Hepatocyte (in vitro differentiated cells): Measurements from ENCODE around the gene MAD2L1BP.

Source experiments
- EZH2 ChIP-seq: fragments of 200-600 bp; sonication (generic); IDR thresholded peaks from 2 replicates; pipeline ENCODE4 v1.6.1; 2016; ENCODE audit warnings: antibody characterized with exemption, mild to moderate bottlenecking, borderline replicate concordance
- EZH2phosphoT487 ChIP-seq: fragments of 200-600 bp; sonication (generic); IDR thresholded peaks from one replicate; pipeline ENCODE4 v1.6.1; 2018; ENCODE audit warnings: antibody characterized with exemption, mild to moderate bottlenecking, low read depth, moderate library complexity; ENCODE audit not compliant: unreplicated experiment, severe bottlenecking
- TF ChIP-seq, protein P1 (sequence below): fragments of 200-600 bp; sonication (generic); IDR thresholded peaks from 2 replicates; pipeline ENCODE4 v1.5.1; 2016; ENCODE audit warnings: antibody characterized with exemption, mild to moderate bottlenecking; ENCODE audit not compliant: poor library complexity

DNA sequence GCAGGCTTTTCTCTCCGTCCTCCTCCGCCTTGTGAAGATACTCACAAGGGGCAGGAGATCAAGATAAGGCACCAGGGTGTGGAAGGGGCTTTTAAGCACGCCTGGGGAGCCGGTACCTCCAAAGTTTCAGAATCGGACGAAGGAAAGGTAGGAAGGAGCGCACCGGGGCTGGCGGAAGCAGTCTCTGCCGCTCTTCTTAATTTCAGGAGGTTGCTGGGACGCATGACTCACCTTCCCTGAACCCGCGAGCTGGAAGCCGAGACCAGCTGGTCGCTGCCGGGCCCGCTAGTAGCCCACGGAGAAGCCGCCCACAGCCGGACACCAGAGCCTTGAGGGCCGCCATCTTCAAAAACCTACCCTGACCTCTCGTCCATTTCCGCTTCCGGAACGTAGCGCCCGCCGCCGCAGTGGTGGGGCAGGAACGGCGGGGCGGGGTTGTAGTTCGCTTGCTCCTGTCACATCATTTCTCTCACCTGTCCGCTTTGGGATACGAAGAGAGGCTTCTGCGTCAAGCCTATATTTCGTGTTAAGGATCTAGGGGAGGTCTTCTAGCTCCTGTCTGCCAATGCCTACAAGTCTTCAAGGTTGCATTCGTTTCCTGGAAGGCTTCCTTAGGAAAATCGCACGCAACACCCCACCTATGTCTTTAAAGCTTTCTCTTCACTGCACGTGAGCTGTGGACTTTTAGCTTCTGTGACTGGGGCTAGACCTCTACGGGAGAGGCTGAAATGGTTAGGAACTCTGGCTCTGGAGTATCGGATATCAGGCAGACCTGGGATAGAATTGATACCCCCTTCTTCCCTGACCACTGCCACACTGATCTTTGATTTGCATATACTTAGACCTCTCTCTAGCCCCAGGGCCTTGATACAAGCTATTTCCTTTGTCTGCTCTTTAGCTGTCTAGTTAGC is 52.1 kb downstream of the MAD2L1BP start, which contains the start of gene MRPS18A:
- TF ChIP-seq, protein P1, sequence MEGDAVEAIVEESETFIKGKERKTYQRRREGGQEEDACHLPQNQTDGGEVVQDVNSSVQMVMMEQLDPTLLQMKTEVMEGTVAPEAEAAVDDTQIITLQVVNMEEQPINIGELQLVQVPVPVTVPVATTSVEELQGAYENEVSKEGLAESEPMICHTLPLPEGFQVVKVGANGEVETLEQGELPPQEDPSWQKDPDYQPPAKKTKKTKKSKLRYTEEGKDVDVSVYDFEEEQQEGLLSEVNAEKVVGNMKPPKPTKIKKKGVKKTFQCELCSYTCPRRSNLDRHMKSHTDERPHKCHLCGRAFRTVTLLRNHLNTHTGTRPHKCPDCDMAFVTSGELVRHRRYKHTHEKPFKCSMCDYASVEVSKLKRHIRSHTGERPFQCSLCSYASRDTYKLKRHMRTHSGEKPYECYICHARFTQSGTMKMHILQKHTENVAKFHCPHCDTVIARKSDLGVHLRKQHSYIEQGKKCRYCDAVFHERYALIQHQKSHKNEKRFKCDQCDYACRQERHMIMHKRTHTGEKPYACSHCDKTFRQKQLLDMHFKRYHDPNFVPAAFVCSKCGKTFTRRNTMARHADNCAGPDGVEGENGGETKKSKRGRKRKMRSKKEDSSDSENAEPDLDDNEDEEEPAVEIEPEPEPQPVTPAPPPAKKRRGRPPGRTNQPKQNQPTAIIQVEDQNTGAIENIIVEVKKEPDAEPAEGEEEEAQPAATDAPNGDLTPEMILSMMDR, result no peak
- TF ChIP-seq EZH2 (no peak), EZH2phosphoT487 (no peak)
